Left renal cortex interstitium (tissue), 4 donors: ENCODE data around the gene FOXE3. TPM values are rescaled to one million over a fixed set of nuclear protein-coding genes. Genes with fewer than 3 reads are reported as not detected.

ENCODE experiments used
- DNase-seq, 4 donors: peaks; one replicate each; pipeline ENCODE4 v3.0.0-alpha.2; 2013; ENCODE audit warnings: low read depth in 4 of 4, low spot score in 2 of 4, missing footprints in 1 of 4
- polyA plus RNA-seq, 4 donors: library from polyadenylated mRNA; unstranded; fragments of 120-200 nt; gene quantifications; one replicate each; pipeline ENCODE4 v1.2.1, GENCODE V29; 2013; ENCODE audit not compliant: insufficient read length in 4 of 4

The FOXE3 gene
- polyA plus RNA-seq, result under 1 TPM; 0.07 to 0.45 (median 0.21) TPM

DNA sequence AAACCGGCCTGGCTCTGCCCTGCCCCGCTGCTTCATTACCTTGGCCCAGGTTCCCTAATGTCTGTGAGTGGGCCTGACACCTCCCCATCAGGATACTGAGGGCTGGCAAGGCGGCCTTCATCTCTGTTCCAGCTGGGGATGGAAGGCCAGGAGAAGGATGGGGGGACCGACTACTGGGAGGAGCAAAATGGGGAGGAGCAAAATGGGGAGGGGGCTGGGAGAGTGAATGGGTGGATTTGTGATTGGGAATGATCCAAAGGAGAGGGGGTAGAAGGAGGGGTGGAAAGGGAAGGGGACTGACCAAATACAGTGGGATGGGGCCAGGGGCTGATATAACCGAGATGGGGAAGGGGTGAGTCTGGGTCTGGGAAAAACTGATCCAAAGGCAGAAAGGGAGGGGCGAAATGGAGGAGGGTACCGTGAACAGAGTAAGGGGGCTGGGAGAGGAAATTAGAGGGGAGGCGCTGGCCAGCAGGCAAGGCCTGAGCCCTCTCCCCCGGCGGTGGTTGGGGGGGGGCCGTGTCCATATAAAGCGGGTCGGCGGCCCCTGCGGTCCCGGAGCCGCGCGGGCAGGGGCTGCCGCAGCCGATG lies at the start of gene FOXE3:
Gene FOXE3, plus strand, starts transcription at position 558 of the 591 bp plus-strand sequence. Its CDS starts 31 bp downstream, at position 589.
- DNase-seq, result no peak

- DNase-seq, result no peak
Measured at GRCh38 chr1:47367651-47368050, 48.4 kb upstream of the FOXE3 start.

DNA sequence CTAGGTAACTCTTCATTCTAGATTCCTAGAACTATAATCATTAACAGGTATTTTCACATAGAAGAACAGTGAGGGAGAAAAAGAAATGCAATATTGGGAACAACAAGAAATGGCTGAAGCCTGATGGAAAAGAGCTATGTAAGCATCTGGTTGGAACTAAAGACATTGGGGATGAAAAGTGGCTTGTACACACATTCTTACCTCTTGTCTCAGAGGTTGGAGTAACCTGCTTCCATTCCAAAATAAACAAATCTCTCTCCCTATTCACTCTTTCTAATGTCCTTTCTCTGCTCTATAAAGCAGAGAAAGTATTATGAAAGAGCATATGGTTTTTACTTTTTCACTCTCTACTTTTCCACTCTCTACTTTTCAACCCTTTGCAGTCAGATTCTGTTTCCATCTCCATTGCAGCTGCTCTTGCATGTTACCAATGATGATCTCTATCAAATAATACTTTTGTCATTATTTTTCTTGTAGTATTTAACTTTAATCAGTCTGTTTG lies 45.0 kb upstream of the FOXE3 start:
- no peak for DNase-seq

GRCh38 chr1:47374501-47374900 lies 41.6 kb upstream of the FOXE3 start:
- DNase-seq, result no peak

DNA sequence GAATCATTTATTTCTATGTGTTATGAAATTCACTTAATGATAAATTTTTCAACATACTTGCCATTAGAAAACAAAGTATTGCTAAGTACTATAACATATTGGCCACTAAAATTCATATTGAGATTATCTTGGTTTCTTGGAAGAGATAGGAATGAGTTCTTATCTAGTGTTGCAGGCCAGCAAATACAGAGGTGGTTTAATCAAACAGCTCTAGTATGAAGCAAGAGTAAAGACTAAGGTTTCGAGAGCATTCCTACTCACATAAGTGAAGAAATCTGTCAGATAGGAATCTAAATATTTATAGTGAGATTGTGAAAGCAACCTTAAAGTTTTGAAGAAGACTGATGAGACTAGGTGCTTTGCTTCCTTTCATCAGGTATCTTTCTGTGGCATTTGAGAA lies 37.9 kb upstream of the FOXE3 start:
- DNase-seq, result no peak

DNA sequence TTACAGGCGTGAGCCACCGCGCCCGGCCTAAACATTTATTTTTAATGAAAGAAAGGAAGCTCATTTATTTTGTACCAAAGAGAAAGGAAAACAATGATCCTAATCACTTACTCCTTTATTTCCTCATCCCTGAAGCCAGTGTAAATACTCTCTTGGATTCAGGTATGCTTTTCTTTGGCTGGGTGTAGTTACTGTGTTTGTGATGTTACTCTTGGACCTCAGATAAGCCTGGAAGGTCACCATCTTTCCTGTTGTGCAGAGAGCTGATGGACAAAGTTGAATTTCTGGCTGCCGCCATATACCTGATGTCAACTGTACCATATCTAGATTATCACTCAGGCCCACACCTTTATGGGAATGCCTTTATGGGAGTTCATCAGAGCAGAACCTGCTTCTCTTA lies 35.4 kb upstream of the FOXE3 start:
- no peak for DNase-seq

DNA sequence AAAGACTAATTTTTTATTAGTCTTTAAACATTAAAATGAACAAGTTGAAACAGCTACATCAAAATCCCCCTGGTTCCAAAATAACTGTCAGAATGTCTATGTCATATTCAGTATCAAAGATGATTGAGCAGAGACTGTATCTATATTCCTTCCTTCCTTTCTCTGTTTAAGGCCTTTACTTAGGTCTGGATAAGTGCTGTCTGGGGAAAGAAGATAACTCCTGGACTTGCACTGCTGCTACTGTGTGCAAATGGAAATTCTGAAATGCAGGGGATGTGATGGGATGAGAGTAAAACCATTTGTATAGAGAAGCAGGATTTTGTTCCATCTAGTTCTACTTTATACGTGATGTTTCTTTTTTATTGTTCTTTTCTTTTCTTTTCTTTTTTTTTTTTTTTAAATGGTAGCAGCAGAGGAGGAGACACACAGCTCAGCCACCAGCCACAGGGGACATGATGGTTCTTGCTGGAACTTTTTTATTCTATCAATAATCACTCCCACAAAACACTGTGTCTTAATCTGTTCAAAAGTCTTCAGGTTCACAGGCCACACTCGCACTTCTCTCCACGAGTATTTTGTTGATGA lies 33.6 kb upstream of the FOXE3 start:
- no peak for DNase-seq

DNA sequence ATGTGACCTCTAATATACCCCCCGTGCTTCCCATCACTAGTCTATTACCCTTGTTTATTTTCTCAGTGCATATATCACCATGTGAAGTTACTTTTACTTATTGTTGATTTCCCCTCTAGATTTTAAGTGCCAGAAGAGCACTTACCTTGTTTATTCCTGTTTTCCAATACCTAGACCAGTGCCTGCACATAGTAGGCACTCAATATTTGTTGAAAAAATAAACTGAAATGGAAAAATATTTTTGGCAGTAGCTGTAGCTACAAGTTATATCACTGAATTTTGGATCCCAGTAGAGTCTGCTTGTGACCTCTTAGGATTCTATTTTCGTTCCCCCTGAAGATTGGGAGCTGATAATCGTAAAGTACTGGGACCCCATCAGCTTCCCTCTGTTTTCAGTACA lies 32.0 kb upstream of the FOXE3 start:
- DNase-seq, result no peak

DNA sequence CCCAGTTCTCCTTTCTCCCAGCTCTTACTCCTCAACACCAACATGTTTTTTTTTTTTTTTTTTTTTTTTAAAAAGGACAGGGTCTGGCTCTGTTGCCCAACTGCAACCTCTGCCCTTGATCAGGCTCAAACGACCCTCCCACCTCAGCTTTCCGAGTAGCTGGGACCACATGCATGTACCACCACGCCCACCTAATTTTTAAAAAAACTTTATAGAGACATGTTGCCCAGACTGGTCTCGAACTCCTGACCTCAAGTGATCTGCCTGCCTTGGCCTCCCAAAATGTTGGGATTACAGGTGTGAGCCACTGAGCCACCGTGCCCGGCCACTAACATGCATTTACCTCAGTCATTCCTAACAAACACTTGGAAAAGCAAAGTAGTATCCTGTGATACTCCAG lies 31.1 kb upstream of the FOXE3 start:
- no peak for DNase-seq

DNA sequence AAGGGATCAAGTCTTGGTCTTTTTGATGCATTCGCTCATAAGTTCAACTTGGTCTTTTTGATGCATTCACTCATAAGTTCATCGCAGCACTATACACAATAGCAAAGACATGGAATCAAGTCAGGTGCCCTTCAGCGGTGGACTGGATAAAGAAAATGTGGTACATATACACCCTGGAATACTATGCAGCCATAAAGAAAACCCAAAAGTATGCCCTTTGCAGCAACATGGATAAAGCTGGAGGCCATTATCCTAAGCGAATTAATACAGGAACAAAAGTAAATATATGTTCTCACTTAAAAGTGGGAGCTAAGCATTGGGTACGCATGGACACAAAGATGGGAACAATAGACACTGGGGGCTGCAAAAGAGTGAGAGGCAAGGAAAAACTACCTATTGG lies 29.8 kb upstream of the FOXE3 start:
- DNase-seq, result no peak

- DNase-seq, result no peak
Measured at GRCh38 chr1:47388030-47388890, 27.8 kb upstream of the FOXE3 start.

DNA sequence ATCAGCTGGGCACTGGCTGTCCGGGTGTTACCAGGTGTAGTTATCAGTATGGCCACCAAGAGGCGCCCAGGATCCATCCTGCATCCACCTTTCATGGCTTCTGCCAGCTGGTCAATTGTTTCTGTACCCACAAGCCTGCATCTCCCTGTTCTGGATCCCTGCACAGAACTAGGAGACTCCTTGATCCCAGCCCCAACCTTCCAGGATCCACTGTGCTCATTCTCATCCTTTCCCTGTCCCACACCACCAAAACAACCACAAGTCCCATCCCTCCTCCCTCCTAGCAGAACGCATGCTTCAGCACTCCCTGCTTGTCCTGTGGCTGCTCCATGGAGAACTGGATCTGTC lies 27.2 kb upstream of the FOXE3 start:
- peak in 2 of 4 donors; percentile 29 to 64 for DNase-seq

GRCh38 chr1:47389731-47390130 lies 26.4 kb upstream of the FOXE3 start:
- no peak for DNase-seq

DNA sequence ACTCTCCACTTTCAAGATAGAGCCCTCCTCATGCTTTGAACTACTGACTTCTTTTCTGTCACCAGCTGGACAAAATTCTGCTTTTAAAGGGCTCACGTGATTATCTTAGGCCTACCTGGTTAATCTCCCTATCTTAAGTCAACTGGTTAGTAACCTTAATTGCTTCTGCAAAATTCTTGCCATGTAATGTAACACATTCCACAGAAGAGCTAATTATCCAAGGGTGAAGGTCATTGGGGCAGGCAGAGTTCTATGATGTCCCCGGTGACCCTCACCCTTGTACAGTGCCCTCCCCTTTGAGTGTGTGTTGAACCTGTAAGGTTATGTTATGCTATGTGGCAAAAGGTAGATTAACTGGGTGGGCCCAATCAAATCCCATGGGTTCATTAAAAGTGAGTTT lies 25.2 kb upstream of the FOXE3 start:
- no peak for DNase-seq

DNA sequence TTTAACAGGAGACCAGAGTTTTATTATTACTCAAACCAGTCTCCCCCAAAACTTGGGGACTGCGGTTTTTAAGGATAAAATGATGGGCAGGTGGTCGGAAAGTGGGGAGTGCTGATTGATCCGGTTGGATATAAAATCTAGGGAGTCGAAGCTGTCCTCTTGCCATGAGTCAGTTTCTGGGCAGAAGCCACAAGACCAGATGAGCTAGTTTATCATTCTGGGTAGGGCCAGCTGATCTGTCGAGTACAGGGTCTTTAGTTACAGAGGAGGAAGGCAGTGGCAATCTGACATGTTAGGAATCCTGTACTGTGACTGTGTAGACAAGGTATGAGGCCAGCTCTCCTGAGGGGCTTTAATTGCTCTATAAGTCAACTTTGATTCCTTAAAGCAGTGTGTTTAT lies 22.9 kb upstream of the FOXE3 start:
- no peak for DNase-seq

DNA sequence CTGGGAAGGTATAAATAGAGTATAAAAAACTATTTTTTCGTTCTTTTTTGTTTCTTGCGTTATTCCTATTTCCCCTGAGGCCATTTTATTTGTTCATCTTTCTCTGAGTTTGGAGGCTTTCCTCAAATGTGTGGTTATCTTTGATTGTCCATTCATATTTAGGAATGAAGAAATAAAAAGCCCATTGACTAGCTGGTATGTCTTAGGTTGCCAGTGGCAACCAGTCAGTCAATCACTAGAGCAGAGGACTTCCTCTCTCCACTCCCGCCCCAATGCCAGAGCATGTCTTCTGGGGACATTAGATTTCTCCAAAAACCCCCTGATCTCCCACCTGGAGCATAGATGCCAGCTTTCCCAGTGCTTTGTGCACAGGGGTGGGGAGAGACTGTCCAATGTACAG lies 20.7 kb upstream of the FOXE3 start:
- no peak for DNase-seq

DNA sequence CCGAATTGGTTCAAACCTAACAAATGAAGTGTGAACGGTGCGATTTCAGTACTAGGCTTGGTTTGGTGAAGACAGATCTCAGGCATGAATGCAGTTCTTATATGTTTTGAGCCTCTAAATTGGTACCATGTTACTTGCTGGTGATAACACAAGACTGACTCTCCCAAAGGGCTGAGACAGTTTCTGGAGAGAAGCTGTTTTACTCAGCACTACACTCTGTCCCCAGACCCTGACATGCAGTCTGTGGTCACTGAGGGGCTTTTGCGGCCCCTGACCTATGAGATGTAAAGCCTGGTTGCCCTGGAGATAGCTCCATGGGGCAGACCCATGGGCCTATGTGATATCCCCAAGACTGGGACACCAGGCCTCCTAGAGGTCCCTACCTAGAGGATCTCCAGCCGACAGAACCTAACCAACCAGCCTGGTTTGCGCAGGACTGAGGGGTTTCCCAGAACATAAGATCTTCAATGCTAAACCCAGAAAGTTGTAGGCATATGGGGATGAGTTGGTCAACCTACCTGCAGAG lies 19.4 kb upstream of the FOXE3 start:
- no peak for DNase-seq

DNA sequence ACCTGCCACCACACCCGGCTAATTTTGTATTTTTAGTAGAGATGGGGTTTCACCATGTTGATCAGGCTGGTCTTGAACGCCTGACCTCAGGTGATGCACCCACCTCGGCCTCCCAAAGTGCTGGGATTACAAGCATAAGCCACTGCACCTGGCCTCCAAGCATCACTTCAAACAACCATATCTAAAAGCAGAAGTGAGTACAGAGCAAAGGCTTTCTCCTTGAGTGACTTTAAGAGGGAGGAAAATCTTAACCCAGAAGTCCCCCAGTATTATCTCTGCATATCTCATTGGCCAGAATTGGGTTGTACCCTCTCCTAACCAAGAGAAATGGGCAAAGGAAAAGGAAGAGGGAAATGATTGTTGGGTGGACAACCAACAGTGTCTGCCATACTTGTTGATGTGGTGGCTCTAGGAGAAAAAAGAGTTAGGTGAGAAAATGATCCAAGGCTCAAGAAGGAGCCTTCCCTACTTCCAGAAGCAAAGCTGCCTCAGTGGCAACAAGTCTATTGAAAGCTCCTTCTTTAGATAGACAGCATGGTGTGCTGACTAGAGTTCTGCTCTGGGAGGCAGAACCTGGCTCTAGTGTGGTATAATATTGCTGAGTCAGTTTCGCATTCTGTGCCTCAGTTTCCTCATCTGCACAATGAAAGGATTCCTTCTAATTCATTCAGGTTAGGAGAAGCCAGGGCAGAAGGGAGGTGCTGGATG lies 16.8 kb upstream of the FOXE3 start:
- no peak for DNase-seq

DNA sequence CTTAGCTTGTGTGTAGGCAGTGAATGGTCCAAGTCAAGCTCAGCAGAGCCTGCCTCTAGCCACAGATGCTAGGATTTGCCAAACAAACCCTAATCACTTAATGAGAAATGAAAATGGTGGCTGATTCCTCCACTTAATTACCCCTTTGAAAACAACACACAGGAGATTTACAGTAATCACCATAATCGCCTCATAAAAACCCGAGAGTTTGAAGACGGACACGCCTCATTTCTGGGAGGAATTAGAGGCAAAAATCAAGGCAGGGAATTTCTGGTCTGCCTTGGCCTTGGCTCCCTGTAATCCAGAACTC lies 16.3 kb upstream of the FOXE3 start:
- no peak for DNase-seq

- DNase-seq, result no peak
Measured at GRCh38 chr1:47401761-47402160, 14.3 kb upstream of the FOXE3 start.

GRCh38 chr1:47402591-47402990 lies 13.5 kb upstream of the FOXE3 start:
- DNase-seq, result no peak
